Stomach (tissue), 4 donors: Measurements from ENCODE around the gene MMP25.

Experiments used
- EP300 ChIP-seq: sonication (generic); formaldehyde crosslinking; IDR thresholded peaks from one replicate; pipeline ENCODE4 v1.6.1; 2017; ENCODE audit warnings: antibody characterized with exemption
- POLR2A ChIP-seq, 4 donors: fragments of 450-650 bp; IDR thresholded peaks; one replicate each; pipeline ENCODE4 v1.6.1; 2016; ENCODE audit warnings: antibody characterized with exemption in 4 of 4, control low read depth in 2 of 4, mild to moderate bottlenecking in 1 of 4, moderate library complexity in 1 of 4
- POLR2AphosphoS5 ChIP-seq, 3 donors: sonication (generic); formaldehyde crosslinking; IDR thresholded peaks; one replicate each; pipeline ENCODE4 v1.6.1; 2016; ENCODE audit warnings: antibody characterized with exemption in 3 of 3
- TF ChIP-seq, protein P1 (sequence below), 7 experiments: fragments of 450-650 bp in 4 of 7; fragments of 200-600 bp in 3 of 7; sonication (generic) in 3 of 7; IDR thresholded peaks; one replicate each; pipeline ENCODE4 v1.5.1; 2016 to 2019; ENCODE audit warnings: antibody characterized with exemption in 7 of 7, control low read depth in 2 of 7, mild to moderate bottlenecking in 1 of 7

DNA sequence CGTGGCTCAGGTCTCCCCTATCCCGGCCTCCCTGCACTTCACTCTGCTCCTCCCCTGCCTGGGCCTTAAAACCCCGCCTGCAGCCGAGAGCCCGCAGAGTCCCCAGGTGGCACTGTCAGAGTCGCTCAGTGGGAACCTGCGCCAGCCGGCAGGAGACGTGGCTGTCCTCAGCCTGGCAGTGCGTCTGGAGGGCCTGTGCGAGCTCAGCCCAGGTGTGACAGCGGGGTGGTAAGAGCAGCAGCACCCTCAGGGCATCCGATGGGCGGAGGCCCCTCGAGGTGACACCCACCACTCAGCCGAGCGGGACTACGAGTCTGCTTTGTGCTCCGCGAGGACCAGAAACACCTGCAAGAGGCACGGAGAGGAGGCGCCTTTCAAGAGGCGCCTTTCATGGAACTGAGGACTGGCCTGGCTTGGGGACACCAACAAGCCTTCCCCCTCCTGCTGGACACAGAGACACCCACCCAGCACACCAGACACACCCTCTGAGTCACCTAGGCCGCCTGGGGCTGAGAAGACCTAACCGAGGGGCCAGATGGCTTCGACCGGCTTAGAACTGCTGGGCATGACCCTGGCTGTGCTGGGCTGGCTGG, 33.4 kb upstream of the MMP25 start, which contains the start of gene CLDN9:
- TF ChIP-seq, protein P1, sequence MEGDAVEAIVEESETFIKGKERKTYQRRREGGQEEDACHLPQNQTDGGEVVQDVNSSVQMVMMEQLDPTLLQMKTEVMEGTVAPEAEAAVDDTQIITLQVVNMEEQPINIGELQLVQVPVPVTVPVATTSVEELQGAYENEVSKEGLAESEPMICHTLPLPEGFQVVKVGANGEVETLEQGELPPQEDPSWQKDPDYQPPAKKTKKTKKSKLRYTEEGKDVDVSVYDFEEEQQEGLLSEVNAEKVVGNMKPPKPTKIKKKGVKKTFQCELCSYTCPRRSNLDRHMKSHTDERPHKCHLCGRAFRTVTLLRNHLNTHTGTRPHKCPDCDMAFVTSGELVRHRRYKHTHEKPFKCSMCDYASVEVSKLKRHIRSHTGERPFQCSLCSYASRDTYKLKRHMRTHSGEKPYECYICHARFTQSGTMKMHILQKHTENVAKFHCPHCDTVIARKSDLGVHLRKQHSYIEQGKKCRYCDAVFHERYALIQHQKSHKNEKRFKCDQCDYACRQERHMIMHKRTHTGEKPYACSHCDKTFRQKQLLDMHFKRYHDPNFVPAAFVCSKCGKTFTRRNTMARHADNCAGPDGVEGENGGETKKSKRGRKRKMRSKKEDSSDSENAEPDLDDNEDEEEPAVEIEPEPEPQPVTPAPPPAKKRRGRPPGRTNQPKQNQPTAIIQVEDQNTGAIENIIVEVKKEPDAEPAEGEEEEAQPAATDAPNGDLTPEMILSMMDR (IDR thresholded peaks at IDR 0.05) = no peak
- TF ChIP-seq EP300 (no peak), POLR2A (IDR thresholded peaks at IDR 0.05) (no peak), POLR2AphosphoS5 (IDR thresholded peaks at IDR 0.05) (no peak)
